ENCODE measurements around the gene HOXA2. TPM values are rescaled to one million over a fixed set of nuclear protein-coding genes. Genes with fewer than 3 reads are reported as not detected.

Gene HOXA2
- total and polyA plus RNA-seq, 4 donors: 0.05 to 0.13 (median 0.08) TPM

- no peak for DNase-seq (ENCODE audit: low spot score)
- Histone ChIP-seq H3K9ac (ENCODE audit: low read depth in 1 of 2, low read length in 2 of 2) (no peak overlapping the region), H3K4me1 (ENCODE audit: control insufficient read depth in 4 of 4, insufficient read depth in 4 of 4, low read length in 3 of 4) (peaks cover 9 to 26% (median 10%) of the 10 kb centered on the region in 4 donors), H3K27ac (ENCODE audit: low read depth in 1 of 2, low read length in 2 of 2) (no peak overlapping the region), H3K36me3 (ENCODE audit: control insufficient read depth in 4 of 4, insufficient read depth in 3 of 4, low read depth in 1 of 4, low read length in 3 of 4) (no peaks in the 10 kb centered on the region), H3K9me3 (ENCODE audit: control insufficient read depth in 4 of 4, low read length in 3 of 4) (peaks cover 0 to 11% (median 0%) of the 10 kb centered on the region in 4 donors), H3K4me3 (ENCODE audit: low read depth in 1 of 3, low read length in 3 of 3) (no peak overlapping the region), H3K27me3 (ENCODE audit: control insufficient read depth in 4 of 4, insufficient read depth in 4 of 4, low read length in 3 of 4) (peaks cover 8 to 33% (median 16%) of the 10 kb centered on the region in 4 donors)
- WGBS: 36% methylated on average over 11 of the region's 11 CpGs
- no peak for TF ChIP-seq HNF4G (IDR thresholded peaks at IDR 0.05)
Measured at GRCh38 chr7:27145914-27146412, 43.5 kb upstream of the HOXA2 start.

GRCh38 chr7:27145165-27145913 lies 42.9 kb upstream of the HOXA2 start:
- WGBS: 26% methylated on average over 47 of the region's 47 CpGs
- Histone ChIP-seq H3K36me3 (ENCODE audit: control insufficient read depth in 4 of 4, insufficient read depth in 3 of 4, low read depth in 1 of 4, low read length in 3 of 4) (no peaks in the 10 kb centered on the region), H3K27me3 (ENCODE audit: control insufficient read depth in 4 of 4, insufficient read depth in 4 of 4, low read length in 3 of 4) (peaks cover 8 to 33% (median 16%) of the 10 kb centered on the region in 4 donors), H3K4me1 (ENCODE audit: control insufficient read depth in 4 of 4, insufficient read depth in 4 of 4, low read length in 3 of 4) (peaks cover 3 to 21% (median 7%) of the 10 kb centered on the region in 4 donors), H3K27ac (ENCODE audit: low read depth in 1 of 2, low read length in 2 of 2) (no peak overlapping the region), H3K4me3 (ENCODE audit: low read depth in 1 of 3, low read length in 3 of 3) (no peak overlapping the region), H3K9me3 (ENCODE audit: control insufficient read depth in 4 of 4, low read length in 3 of 4) (peaks cover 0 to 11% (median 0%) of the 10 kb centered on the region in 4 donors), H3K9ac (ENCODE audit: low read depth in 1 of 2, low read length in 2 of 2) (no peak overlapping the region)
- DNase-seq (ENCODE audit: low spot score): no peak
- TF ChIP-seq CTCF (IDR thresholded peaks at IDR 0.05; ENCODE audit: low read depth, low read length, missing input control) (no peak), MAX (IDR thresholded peaks at IDR 0.05) (no peak), NR2F2 (IDR thresholded peaks at IDR 0.05) (no peak), REST (IDR thresholded peaks at IDR 0.05) (no peak), RXRA (IDR thresholded peaks at IDR 0.05) (no peak), ATF3 (IDR thresholded peaks at IDR 0.05) (no peak), JUND (IDR thresholded peaks at IDR 0.05) (no peak), GABPA (IDR thresholded peaks at IDR 0.05 in 1 of 2, conservative IDR thresholded peaks at IDR 0.05 in 1 of 2) (no peak), TAF1 (conservative IDR thresholded peaks at IDR 0.05) (no peak), HNF4A (conservative IDR thresholded peaks at IDR 0.05) (no peak), HNF4G (IDR thresholded peaks at IDR 0.05) (no peak), EGR1 (IDR thresholded peaks at IDR 0.05; ENCODE audit: low read depth in 2 of 2) (no peak), RAD21 (IDR thresholded peaks at IDR 0.05) (no peak), YY1 (IDR thresholded peaks at IDR 0.05) (no peak), SP1 (IDR thresholded peaks at IDR 0.05) (no peak)
